ENCODE data around the gene FBXL16.
"Not testable (repeated sequence)": the region's sequence is repeated elsewhere in the genome, so short reads cannot be mapped to it uniquely, and the experiment has no call there.

Gene FBXL16

GRCh38 chr16:714558-715476 is 9.2 kb upstream of the FBXL16 start, which contains the start of gene METRN:
Gene METRN, plus strand, starts transcription at chr16:715118. Its CDS starts 172 bp downstream, at chr16:715290.
- Histone ChIP-seq H3K27ac (replicated peaks; ENCODE audit: low read length) (peak within 1 kb of the TSS; percentile 97), H3K79me1 (ENCODE audit: low read depth, low read length) (peaks cover 32% of the 10 kb centered on the region), H3K14ac (ENCODE audit: low read length) (peak within 1 kb of the TSS; percentile 71), H3K4me2 (ENCODE audit: insufficient read depth, low read length, poor library complexity, severe bottlenecking) (peak within 1 kb of the TSS; percentile 99), H3K9ac (ENCODE audit: low read depth, low read length, poor library complexity) (peak within 1 kb of the TSS; percentile 98), H2AK5ac (ENCODE audit: low read depth, low read length) (peak within 1 kb of the TSS; percentile 100), H3K36me3 (replicated peaks in 1 of 2; ENCODE audit: control insufficient read depth in 2 of 2, insufficient read depth in 2 of 2, low read length in 2 of 2) (peaks cover 11 to 28% of the 10 kb centered on the region in 2 donors), H4K8ac (ENCODE audit: low read depth, low read length) (peak within 1 kb of the TSS; percentile 86), H3K18ac (ENCODE audit: low read length) (peak within 1 kb of the TSS; percentile 100), H3K27me3 (ENCODE audit: control insufficient read depth in 3 of 3, insufficient read depth in 3 of 3, low read depth in 1 of 3, low read length in 3 of 3) (peaks cover 0 to 7% (median 0%) of the 10 kb centered on the region in 3 experiments), H3K4me3 (ENCODE audit: low read length in 2 of 2) (peak within 1 kb of the TSS; percentile 62 to 96), H3K4me1 (ENCODE audit: control insufficient read depth in 2 of 2, insufficient read depth in 1 of 2, low read depth in 1 of 2, low read length in 2 of 2) (peaks cover 51 to 64% of the 10 kb centered on the region in 2 donors), H2BK120ac (ENCODE audit: low read depth, low read length) (peak within 1 kb of the TSS; percentile 100), H2BK12ac (ENCODE audit: low read length) (peak within 1 kb of the TSS; percentile 100), H2BK5ac (ENCODE audit: low read length) (peak within 1 kb of the TSS; percentile 100), H2BK15ac (ENCODE audit: low read length) (peak within 1 kb of the TSS; percentile 99), H2AFZ (ENCODE audit: low read length) (peak within 1 kb of the TSS; percentile 90), H3K4ac (ENCODE audit: low read length) (peak within 1 kb of the TSS; percentile 100), H4K91ac (ENCODE audit: low read depth, low read length, poor library complexity) (peak within 1 kb of the TSS; percentile 85), H3K23ac (ENCODE audit: low read depth, low read length, poor library complexity) (peak within 1 kb of the TSS; percentile 89), H3K9me3 (replicated peaks in 1 of 2; ENCODE audit: control insufficient read depth in 2 of 2, insufficient read depth in 1 of 2, low read depth in 1 of 2, low read length in 2 of 2) (no peaks in the 10 kb centered on the region)
- WGBS, 2 donors (ENCODE audit: extremely low coverage in 2 of 2, insufficient read length in 2 of 2, insufficient replicate concordance in 1 of 2) = no CpG with 5 or more reads among the region's 108 CpGs
- DNase-seq (ENCODE audit: low spot score) = peak; percentile 87

DNA sequence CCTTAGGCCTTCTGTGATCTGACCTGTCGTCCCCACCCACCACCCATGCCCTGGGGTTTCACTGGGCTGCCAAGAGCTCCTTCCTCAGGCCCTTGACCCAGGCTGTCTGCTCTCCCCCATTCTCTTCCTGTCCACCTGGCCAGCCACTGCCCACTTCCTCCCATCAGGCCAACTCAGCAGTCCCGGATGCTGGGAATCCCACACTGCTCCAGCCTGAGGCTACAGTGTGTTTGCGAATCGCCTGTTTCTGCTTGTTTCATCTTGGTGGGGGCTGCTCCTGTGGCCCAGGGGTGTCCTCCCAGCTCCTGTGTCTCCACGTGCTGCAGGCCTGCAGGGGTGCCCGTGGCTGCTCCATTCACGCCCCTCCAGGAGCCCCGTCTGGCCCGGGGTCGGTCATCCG is 8.5 kb upstream of the FBXL16 start:
- H2BK12ac ChIP-seq (ENCODE audit: low read length) = peak overlapping the region; percentile 75
- peaks cover 28% of the 10 kb centered on the region for H3K79me1 ChIP-seq (ENCODE audit: low read depth, low read length)
- peaks cover 0 to 10% (median 0%) of the 10 kb centered on the region in 3 experiments for H3K27me3 ChIP-seq (ENCODE audit: control insufficient read depth in 3 of 3, insufficient read depth in 3 of 3, low read depth in 1 of 3, low read length in 3 of 3)
- peak overlapping the region; percentile 24 for H3K9ac ChIP-seq (ENCODE audit: low read depth, low read length, poor library complexity)
- WGBS, 2 donors (ENCODE audit: extremely low coverage in 2 of 2, insufficient read length in 2 of 2, insufficient replicate concordance in 1 of 2) = no CpG with 5 or more reads among the region's 11 CpGs
- peak overlapping the region; percentile 99 for H2BK15ac ChIP-seq (ENCODE audit: low read length)
- H3K18ac ChIP-seq (ENCODE audit: low read length) = peak overlapping the region; percentile 93
- H3K14ac ChIP-seq (ENCODE audit: low read length) = no peak overlapping the region
- peak overlapping the region; percentile 90 for H2AFZ ChIP-seq (ENCODE audit: low read length)
- peak overlapping the region; percentile 55 for H3K23ac ChIP-seq (ENCODE audit: low read depth, low read length, poor library complexity)
- peak overlapping the region; percentile 86 for H4K8ac ChIP-seq (ENCODE audit: low read depth, low read length)
- no peak for DNase-seq (ENCODE audit: low spot score)
- H3K36me3 ChIP-seq (replicated peaks in 1 of 2; ENCODE audit: control insufficient read depth in 2 of 2, insufficient read depth in 2 of 2, low read length in 2 of 2) = peaks cover 11 to 27% of the 10 kb centered on the region in 2 donors
- H2AK5ac ChIP-seq (ENCODE audit: low read depth, low read length) = peak overlapping the region; percentile 98
- H3K4ac ChIP-seq (ENCODE audit: low read length) = peak overlapping the region; percentile 84
- H3K27ac ChIP-seq (replicated peaks; ENCODE audit: low read length) = no peak overlapping the region
- peak overlapping the region; percentile 62 for H3K4me2 ChIP-seq (ENCODE audit: insufficient read depth, low read length, poor library complexity, severe bottlenecking)
- peak overlapping the region; percentile 87 for H2BK120ac ChIP-seq (ENCODE audit: low read depth, low read length)
- peak overlapping the region in 1 of 2 donors; percentile 62 for H3K4me3 ChIP-seq (ENCODE audit: low read length in 2 of 2)
- H3K4me1 ChIP-seq (ENCODE audit: control insufficient read depth in 2 of 2, insufficient read depth in 1 of 2, low read depth in 1 of 2, low read length in 2 of 2) = peaks cover 50 to 64% of the 10 kb centered on the region in 2 donors
- H2BK5ac ChIP-seq (ENCODE audit: low read length) = peak overlapping the region; percentile 75
- H3K9me3 ChIP-seq (replicated peaks in 1 of 2; ENCODE audit: control insufficient read depth in 2 of 2, insufficient read depth in 1 of 2, low read depth in 1 of 2, low read length in 2 of 2) = no peaks in the 10 kb centered on the region
- H4K91ac ChIP-seq (ENCODE audit: low read depth, low read length, poor library complexity) = peak overlapping the region; percentile 85

- not testable (repeated sequence) for H3K27ac ChIP-seq (replicated peaks; ENCODE audit: low read length); H2AFZ ChIP-seq (ENCODE audit: low read length); H3K18ac ChIP-seq (ENCODE audit: low read length); H3K9ac ChIP-seq (ENCODE audit: low read depth, low read length, poor library complexity); H2BK15ac ChIP-seq (ENCODE audit: low read length); H3K9me3 ChIP-seq (replicated peaks in 1 of 2; ENCODE audit: control insufficient read depth in 2 of 2, insufficient read depth in 1 of 2, low read depth in 1 of 2, low read length in 2 of 2); H2AK5ac ChIP-seq (ENCODE audit: low read depth, low read length); H3K4me2 ChIP-seq (ENCODE audit: insufficient read depth, low read length, poor library complexity, severe bottlenecking); H3K23ac ChIP-seq (ENCODE audit: low read depth, low read length, poor library complexity); H2BK12ac ChIP-seq (ENCODE audit: low read length); H4K91ac ChIP-seq (ENCODE audit: low read depth, low read length, poor library complexity); H2BK5ac ChIP-seq (ENCODE audit: low read length); H3K4ac ChIP-seq (ENCODE audit: low read length); H3K4me3 ChIP-seq (ENCODE audit: low read length in 2 of 2); H3K14ac ChIP-seq (ENCODE audit: low read length); H2BK120ac ChIP-seq (ENCODE audit: low read depth, low read length); H4K8ac ChIP-seq (ENCODE audit: low read depth, low read length); DNase-seq (ENCODE audit: low spot score)
- Histone ChIP-seq H3K27me3 (ENCODE audit: control insufficient read depth in 3 of 3, insufficient read depth in 3 of 3, low read depth in 1 of 3, low read length in 3 of 3) (peaks cover 0 to 23% (median 5%) of the 10 kb centered on the region in 3 experiments), H3K36me3 (replicated peaks in 1 of 2; ENCODE audit: control insufficient read depth in 2 of 2, insufficient read depth in 2 of 2, low read length in 2 of 2) (peaks cover 11 to 15% of the 10 kb centered on the region in 2 donors), H3K4me1 (ENCODE audit: control insufficient read depth in 2 of 2, insufficient read depth in 1 of 2, low read depth in 1 of 2, low read length in 2 of 2) (peaks cover 42 to 55% of the 10 kb centered on the region in 2 donors), H3K79me1 (ENCODE audit: low read depth, low read length) (peaks cover 18% of the 10 kb centered on the region)
- WGBS, 2 donors (ENCODE audit: extremely low coverage in 2 of 2, insufficient read length in 2 of 2, insufficient replicate concordance in 1 of 2) = no CpG with 5 or more reads among the region's 13 CpGs
Measured at GRCh38 chr16:712740-713250, 7.2 kb upstream of the FBXL16 start.
